Germinal center (tissue), 1 donor: ENCODE results near the gene ARF3.

ENCODE experiments used
- DNase-seq: peaks from one replicate; pipeline ENCODE4 v3.0.0; 2012; ENCODE audit warnings: mixed read lengths, low spot score

Gene ARF3

DNA sequence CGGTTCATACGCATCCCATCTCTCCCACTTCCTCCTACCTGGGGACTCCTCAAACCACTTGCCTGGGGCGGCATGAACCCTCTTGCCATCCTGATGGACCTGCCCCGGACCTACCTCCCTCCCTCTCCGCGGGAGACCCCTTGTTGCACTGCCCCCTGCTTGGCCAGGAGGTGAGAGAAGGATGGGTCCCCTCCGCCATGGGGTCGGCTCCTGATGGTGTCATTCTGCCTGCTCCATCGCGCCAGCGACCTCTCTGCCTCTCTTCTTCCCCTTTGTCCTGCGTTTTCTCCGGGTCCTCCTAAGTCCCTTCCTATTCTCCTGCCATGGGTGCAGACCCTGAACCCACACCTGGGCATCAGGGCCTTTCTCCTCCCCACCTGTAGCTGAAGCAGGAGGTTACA, 24.5 kb upstream of the ARF3 start:
- no peak for DNase-seq

DNA sequence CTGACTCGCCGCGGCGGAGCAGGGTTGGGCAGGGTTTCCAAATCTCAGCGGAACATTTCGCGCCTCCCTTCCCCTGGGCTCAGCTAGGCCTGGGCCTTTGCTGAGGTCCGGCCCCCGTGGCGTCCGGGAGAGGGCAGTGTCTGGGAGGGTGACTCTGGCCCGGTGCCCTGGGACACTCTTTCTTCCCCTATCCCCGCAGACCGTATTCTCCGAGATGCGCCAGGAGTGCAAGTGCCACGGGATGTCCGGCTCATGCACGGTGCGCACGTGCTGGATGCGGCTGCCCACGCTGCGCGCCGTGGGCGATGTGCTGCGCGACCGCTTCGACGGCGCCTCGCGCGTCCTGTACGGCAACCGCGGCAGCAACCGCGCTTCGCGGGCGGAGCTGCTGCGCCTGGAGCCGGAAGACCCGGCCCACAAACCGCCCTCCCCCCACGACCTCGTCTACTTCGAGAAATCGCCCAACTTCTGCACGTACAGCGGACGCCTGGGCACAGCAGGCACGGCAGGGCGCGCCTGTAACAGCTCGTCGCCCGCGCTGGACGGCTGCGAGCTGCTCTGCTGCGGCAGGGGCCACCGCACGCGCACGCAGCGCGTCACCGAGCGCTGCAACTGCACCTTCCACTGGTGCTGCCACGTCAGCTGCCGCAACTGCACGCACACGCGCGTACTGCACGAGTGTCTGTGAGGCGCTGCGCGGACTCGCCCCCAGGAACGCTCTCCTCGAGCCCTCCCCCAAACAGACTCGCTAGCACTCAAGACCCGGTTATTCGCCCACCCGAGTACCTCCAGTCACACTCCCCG, 23.9 kb upstream of the ARF3 start:
- DNase-seq, result peak; percentile 39

DNA sequence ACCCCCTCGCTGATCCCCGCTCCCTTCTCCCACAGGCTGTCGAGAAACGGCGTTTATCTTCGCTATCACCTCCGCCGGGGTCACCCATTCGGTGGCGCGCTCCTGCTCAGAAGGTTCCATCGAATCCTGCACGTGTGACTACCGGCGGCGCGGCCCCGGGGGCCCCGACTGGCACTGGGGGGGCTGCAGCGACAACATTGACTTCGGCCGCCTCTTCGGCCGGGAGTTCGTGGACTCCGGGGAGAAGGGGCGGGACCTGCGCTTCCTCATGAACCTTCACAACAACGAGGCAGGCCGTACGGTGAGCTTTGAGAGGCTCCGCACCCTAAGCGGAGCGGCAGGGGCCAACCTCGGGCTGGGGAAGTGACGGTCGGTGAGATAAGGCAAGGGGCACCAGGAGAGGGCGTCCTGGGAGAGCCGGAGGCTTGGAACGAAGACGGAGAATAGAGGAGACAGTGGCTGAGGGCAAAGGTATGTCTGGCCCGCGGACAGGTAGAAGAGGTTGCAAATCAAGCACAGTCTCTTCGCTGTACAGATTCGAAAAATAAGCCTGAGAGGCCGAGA, 23.2 kb upstream of the ARF3 start:
- peak; percentile 56 for DNase-seq

DNA sequence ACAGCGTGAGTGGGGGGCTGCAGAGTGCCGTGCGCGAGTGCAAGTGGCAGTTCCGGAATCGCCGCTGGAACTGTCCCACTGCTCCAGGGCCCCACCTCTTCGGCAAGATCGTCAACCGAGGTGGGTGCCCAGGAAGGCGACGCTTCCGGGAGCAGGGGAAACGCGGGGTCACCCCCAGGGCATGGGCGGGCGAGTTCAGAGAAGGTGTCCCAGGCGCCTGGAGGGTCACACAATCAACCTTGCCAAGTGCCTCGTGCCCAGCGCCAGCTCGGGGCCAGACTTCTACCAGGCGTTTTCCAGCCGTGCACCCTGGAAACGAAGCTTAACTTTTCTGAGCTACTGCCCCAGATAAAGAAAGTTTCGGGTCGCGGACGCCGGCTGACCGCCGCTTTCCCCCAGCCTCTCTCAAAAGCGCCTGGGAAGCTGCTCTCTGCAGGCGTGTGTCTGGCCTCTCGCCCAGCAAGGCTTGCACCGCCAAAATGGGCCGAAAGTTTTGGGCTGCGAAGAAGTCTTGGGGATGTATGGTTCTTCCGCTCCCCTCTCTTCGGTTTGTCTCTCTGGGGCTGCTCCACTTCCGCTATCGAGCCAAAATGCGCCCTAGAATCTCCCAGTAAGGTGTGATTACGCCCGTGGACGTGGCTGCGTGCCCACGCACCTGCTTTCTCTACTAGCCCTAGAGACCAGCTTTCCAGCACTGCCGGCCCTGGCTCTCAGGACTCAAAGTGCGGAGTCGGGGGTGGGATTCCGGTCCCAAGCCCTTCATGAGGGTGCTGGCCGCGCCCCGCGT, 22.5 kb upstream of the ARF3 start:
- peak; percentile 67 for DNase-seq

DNA sequence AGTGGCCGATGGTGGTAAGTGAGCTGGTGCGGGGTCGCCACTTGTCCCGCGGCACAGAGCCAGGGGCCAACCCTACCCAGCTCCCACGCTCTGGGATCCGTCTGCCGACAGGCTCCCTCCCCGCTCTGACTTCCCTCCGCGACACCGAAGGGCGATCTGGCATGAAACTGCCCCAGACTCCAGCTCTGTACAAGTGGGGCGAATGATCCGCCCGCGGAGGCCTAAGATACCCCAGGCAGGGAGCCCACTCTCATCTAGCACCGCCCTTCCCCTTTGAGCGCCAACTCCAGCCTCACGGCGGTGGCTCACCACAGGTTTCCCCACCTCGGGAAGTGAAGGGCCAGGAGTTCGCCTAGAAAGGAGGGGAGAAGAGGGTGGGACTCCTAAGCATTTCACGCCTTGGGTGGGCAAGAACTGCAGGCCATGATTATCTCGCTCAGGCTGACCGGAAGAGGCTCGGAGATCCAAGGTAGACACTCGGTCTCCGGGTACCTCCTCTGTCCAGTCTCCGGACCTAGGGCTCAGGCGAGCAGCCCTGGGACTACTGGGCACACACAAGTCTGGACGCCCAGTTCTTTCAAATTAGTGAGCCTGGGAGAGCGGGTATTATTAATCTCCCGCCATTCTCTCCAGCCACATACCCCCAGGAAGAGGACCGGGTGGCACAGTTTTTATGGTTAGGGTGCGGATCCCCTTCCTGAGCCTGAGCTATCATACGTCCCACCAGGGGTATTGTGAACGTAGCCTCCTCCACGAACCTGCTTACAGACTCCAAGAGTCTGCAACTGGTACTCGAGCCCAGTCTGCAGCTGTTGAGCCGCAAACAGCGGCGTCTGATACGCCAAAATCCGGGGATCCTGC, 21.7 kb upstream of the ARF3 start:
- DNase-seq, result no peak

DNA sequence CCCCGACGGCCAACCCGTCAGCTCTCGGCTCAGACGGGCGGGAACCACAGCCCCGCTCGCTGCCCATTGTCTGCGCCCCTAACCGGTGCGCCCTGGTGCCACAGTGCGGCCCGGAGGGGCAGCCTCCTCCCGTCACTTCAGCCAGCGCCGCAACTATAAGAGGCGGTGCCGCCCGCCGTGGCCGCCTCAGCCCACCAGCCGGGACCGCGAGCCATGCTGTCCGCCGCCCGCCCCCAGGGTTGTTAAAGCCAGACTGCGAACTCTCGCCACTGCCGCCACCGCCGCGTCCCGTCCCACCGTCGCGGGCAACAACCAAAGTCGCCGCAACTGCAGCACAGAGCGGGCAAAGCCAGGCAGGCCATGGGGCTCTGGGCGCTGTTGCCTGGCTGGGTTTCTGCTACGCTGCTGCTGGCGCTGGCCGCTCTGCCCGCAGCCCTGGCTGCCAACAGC, 21.0 kb upstream of the ARF3 start, which contains the start of gene WNT1:
Gene WNT1 (plus strand): TSS at position 32 of the 450 bp plus-strand sequence. CDS start 329 bp downstream, at position 361.
- DNase-seq, result no peak

DNA sequence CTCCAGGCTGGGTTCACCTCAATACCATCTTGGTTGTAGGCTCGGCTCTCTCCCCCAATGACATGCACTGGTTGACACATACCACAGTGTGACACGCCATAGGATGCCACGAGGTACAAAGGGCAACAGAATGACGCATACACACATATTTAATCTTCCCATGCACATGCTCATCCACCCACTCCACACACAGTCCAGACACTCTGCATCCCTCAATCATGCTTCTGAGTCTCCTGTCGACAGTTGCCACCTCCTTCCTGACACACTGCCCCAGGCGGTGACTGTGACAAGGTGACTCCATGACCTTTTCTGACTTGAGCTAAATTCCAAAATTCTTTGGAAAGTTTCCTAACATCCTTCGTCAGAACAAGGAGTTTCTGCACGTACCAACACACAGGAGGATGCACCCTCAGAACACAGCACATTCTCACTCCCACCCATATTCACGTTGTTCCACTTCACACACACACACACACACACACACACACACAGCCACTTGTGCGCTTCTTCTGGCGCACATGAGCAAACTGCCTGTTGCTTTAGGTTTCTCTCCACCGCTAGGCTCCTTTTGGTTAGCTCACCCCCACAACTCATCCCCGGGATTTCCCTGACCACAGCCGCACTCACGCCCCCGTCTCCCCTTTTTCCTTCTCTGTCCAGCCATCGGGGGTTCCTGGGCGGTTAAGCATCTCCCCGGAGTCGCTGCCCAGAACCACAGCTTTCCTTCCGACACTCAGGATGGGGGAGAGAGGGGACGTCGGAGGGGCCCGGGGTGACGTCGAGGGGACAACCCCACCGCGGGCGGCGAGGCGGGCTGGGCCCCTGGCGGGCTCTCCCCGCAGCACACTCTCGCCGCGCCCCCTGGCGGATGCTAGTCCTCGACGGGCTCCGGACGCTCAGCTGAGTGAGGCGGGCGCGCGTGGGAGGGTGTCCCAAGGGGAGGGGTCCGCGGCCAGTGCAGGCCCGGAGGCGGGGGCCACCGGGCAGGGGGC, 20.3 kb upstream of the ARF3 start:
- peak; percentile 86 for DNase-seq

DNA sequence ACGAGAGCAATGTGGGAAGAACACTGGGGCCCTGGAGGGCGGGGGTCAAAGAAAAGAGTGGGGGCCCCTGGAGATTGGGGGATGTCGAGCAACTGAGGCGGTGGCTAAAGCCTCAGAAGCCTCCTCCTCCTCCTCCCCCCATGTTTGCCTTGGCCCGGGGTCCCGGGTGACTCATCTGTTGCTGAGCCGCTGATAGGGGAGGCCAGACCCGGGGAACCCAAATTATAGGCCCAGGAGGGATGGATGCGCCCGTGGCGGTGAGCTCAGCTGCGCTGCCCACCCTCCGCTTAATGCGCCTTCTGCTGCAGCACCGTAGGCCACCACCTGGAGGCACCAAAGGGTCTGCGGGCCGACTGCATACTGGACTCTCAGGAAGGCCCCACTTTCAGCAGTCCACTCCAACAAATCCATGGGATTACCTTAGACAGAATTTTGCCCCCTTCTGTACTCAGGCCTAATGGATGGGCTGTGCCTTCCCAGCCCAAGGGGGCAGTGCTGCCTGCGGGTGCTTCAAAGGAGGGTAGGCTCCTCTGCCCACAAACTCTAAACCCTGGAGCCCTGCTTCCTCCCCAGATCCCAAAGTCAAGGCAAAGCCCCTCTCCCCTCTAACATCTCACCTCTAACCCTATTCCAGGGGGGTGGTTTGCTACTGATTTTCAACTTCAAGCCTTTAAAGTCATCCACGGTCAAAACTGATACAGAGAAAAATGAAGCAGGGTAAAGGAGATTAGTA, 16.8 kb upstream of the ARF3 start:
- no peak for DNase-seq

DNA sequence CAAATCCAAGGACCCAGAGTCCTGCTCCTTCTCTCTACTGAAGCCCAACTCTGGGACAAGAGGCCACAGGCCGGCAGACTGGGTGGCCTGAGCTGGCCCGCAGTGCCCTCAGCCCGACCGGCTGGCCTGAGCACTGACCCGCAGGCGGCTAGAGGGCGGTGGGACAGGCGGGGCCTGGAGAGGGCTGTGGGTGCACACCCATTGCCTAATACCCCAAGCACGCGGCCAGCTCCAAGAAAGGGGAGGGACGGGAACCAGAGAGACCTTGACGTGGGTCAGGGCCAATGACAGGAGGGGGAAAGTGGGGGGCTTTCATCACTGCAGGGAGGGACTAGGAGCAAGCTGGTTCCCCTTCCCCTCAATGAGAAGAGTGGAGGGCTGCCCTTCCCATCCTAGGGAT, 16.2 kb upstream of the ARF3 start:
- DNase-seq, result no peak

DNA sequence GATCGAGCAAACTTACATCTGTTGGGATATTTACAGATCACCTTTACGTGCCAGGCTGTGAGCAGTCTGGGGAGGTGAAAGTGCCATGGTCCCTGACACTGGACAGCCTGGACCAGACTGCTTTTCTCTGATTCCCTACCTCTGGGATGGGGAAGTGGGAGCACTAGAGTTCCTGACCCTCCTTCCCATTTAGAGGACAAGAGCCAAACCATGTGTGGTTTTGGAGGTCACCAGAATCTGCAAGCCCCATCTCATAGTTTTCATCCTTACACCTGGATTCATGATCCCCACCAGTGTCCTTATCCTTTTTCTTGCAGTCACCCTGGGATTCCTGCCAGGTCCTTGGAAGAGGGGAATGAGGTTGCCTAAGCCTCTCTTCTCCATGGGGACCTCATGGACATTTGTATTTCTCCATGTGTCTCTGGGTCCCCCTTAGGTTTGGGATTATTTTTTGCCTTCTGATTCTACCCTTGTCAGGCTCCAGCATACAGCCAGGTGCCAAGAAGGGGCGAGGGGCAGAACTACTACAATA, 15.7 kb upstream of the ARF3 start:
- DNase-seq, result no peak

DNA sequence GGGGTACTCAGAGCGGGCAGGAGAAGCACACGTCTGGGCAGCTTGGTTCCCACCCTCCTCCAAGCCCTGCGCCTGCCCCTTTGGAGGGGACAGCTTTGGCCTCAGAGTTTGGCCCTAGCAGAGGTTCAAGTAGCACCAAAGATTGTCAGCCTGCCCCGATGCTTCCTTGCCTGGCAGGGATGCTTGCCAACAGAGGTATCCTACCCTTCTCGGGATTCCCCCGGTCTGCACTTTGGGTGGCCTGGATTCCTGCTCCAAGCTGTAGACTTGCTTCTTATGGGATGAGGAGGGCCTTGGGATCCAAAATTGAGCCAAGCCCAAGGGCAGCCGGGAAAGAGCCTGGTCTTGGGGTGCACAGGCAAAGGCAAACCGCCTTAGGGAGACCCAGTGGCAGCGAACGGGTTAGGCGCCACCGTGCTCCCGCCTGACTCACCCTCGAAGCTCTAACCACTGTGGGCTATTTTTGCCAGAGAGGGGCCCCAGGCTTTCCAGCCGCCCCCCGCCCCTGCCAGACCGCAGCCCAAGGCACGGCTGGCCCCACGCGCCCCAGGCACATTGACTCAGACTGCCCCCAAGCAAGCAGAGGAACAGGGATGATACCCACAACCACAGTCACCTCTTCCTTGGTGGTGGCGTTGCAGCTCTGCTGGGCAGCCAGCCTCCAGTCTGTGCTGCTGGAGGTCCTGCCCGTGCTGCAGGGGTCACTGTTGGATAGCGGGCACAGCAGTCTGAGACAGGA, 15.1 kb upstream of the ARF3 start:
- DNase-seq, result no peak

DNA sequence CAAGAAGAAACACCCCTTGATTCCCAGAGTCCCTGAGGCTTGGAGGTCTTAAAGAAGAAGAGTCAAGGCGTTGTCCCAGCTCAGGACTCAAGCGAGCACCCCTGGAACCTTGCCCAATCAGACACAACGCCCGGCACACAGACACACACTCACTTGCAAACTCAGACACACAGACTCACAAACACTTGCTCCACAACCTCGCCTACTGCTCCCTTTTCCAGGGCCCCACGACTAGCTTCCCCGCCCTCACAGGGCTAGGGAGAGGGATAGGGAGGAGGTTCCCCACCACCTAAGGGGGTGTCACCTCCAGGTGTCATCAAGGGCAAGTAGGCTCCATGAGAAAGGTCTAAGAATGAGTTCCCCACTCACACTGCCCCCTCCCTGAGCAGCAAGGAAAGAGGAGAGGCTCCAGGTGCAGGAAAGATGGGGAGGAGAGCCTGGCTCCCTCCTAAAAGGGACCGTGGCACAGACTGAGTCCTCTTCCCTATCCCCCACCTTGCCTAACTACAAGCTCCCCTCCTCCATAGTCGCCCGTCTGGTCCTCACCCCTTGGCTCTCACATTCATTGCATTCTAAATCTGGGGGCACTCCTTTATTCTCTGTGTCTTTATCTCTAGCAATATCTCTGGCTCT, 13.5 kb upstream of the ARF3 start:
- DNase-seq, result peak; percentile 1

DNA sequence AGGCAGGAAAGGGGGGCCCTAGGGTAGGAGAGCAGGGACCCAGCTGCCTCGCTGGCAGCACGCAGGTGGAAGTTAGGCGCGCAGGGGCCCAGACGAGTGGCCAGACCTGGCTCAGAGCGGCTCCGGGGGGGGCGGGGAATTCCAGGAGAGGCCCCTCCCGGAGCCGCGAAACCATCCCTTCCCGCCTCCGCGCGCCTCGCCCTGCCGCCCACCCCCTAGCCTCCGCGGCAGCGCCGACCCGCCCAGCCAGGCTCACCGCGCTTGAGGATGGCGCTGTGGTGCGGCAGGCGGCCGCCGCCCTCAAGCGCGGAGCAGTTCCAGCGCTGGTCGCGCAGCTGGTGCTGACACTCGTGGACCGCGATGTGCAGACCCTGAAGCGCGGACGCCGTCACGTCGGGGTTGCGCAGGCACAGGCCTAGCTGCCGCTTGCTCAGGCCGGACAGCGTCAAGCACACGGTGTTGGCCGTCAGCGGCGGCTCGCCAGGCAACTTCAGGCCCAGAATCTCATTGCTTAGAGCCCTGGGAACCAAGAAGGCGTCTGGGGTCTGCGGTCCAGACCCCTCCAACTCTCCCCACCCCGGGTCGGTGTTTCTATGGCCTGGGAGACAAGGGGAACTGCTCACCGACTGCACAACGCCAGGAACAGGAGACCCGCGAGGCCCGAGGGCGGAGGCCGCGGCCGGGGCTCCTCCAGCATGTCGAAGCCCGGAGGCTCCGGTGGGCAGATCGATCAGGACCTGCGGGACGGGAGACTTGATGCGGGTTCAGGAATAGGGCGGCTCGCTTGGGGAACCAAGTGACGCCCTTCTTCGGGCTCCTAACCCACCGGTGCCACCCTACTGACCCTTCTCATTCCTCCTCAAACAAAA, 12.8 kb upstream of the ARF3 start:
- DNase-seq, result peak; percentile 40

DNA sequence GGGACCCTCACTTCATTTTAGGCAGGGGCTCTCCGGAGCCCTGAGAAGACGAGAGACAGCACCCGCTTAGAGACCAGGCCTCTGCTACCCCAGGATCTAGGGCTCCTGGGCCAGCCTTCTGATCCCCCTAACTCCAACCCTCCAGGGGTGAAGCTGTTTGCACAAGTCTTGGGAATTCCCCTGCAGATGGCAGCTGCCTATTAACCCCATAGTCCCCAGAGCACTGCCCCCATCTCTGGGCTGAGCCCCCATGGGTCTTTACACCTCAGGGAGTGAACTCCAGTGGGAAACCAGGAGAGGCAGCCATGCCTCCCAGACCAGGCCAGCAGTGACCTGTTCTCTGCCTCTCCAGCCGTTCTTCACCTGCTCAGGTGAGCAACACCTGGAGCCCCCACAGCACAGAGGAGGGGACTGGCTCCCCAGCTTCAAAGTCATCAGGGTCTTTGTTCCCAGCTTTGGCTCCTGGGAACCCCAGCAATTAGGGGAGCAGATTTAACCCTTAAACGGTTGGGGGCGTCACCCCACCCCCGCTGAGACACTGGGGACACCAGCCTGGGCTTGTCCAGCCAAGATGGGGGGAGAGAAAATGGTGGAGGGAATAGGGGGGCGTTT, 12.0 kb upstream of the ARF3 start:
- peak; percentile 2 for DNase-seq

DNA sequence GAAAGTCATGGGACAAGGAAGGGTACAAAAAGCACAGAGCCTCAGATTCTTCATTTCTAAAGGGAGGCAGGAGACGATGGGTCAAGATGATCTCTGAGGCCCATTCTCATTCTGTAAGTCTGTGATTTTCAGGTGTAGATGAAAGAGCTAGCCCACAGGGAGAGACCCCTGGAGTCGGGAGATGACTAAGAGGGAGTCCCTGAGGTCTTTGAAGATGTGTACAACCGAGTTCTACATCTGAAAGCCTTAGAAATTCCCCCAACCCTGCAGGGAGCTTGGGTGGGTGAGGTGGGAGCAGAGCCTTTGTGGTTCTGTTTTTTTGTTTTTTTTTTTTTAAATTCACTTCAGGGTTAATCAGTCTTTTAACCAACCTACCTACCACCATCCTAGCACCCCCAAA, 11.2 kb upstream of the ARF3 start:
- DNase-seq, result no peak

DNA sequence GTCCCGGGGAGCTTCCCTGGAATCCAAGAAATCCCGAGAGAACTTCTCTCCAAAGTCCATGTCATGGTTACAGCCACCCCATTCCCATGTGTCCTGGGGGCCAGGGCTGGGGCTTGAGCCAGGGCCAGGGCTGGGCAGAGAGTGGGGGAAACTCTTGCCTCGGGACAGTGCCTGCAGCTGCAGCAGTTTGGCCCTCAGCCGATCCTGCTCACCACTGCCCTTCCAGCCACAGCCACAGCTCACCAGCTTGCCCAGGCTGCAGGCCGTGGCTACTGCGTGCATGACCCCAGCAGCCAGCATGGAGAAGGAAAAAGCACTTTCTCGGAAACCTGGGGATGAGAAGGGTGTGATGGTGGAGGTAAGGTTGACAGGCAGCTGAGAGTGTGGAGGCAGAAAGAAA, 10.7 kb upstream of the ARF3 start:
- no peak for DNase-seq
